Thoracic aorta (tissue), 2 donors: ENCODE results near the gene CBX5. TPM values are rescaled to one million over a fixed set of nuclear protein-coding genes. Genes with fewer than 3 reads are reported as not detected.

Experiments
- ATAC-seq: fragments of 150-250 bp; one replicate; pipeline ENCODE4 v1.8.0; 2017; ENCODE audit warnings: low read depth; ENCODE audit not compliant: insufficient number of reproducible peaks, low FRiP score
- DNase-seq: peaks from one replicate; pipeline ENCODE4 v3.0.0-alpha.2; 2020; ENCODE audit warnings: low spot score
- H3K27ac ChIP-seq, 2 donors: fragments of 200-600 bp; sonication (generic); 1 replicate in 1 of 2; 2 replicates in 1 of 2; pipeline ENCODE4 v1.5.1; 2016; ENCODE audit warnings: mild to moderate bottlenecking in 2 of 2, moderate library complexity in 2 of 2
- H3K27me3 ChIP-seq: fragments of 200-600 bp; sonication (generic); replicated peaks from 2 replicates; pipeline ENCODE4 v1.6.0; 2016; ENCODE audit warnings: mild to moderate bottlenecking; ENCODE audit not compliant: insufficient read depth
- H3K36me3 ChIP-seq: fragments of 200-600 bp; sonication (generic); one replicate; pipeline ENCODE4 v1.5.1; 2016
- H3K4me1 ChIP-seq, 2 donors: fragments of 200-600 bp; sonication (generic); 1 replicate in 1 of 2; 2 replicates in 1 of 2; pipeline versions ENCODE4 v1.5.1 to v1.6.0; 2016; ENCODE audit warnings: low read depth in 2 of 2, mild to moderate bottlenecking in 1 of 2; ENCODE audit not compliant: control insufficient read depth in 1 of 2
- H3K4me3 ChIP-seq: fragments of 200-600 bp; sonication (generic); 2 replicates; pipeline ENCODE4 v1.5.1; 2016; ENCODE audit warnings: mild to moderate bottlenecking
- H3K9me3 ChIP-seq: fragments of 200-600 bp; sonication (generic); 2 replicates; pipeline ENCODE4 v1.5.1; 2016
- CTCF ChIP-seq: fragments of 200-600 bp; sonication (generic); IDR thresholded peaks from one replicate; pipeline ENCODE4 v1.5.1; 2019; ENCODE audit warnings: antibody characterized with exemption
- total RNA-seq, 2 donors: library from RNA; depleted of rRNA; stranded (reverse); fragments of >200 nt; gene quantifications; one replicate each; pipeline versions ENCODE4 v1.1.0 to v1.2.3, GENCODE V29; 2016

Gene CBX5
- total RNA-seq, 2 donors from 2014 or later: 37.6 to 52.7 TPM

DNA sequence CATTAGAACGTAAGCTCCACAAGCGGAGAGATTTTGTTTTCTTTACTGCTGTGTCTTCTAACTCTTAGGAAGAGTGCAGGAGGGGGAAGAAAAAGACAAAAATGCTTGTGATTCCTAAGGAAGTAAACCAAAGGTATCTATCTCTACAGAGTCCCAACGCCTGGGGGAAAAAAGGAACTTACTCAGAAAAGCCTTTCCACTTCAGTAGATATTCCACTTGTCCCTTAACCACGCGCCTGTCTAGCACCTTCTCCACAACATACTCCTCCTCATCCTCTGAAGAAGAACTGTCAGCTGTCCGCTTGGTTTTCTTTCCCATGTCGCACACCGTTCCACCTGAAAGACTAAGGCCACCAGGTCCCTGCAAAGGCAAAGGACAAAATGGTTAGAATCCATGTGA is 22.6 kb downstream of the CBX5 start:
- Histone ChIP-seq H3K27ac (peak overlapping the region; percentile 69 to 83), H3K4me3 (no peak overlapping the region)
- ATAC-seq: no peak

GRCh38 chr12:54253240-54253639 is 26.7 kb downstream of the CBX5 start:
- no peak overlapping the region for H3K27ac ChIP-seq
- peaks cover 18% of the 10 kb centered on the region for H3K36me3 ChIP-seq
- no peak for TF ChIP-seq CTCF
- H3K4me3 ChIP-seq: no peak overlapping the region
- no peaks in the 10 kb centered on the region for H3K9me3 ChIP-seq
- ATAC-seq (no peak), DNase-seq (no peak)
- H3K27me3 ChIP-seq: no peaks in the 10 kb centered on the region
- H3K4me1 ChIP-seq: peaks cover 8 to 13% of the 10 kb centered on the region in 2 donors

More for the DNA sequence above, 22.6 kb downstream of the CBX5 start:
- no peak for TF ChIP-seq CTCF
- Histone ChIP-seq H3K4me1 (peaks cover 22 to 43% of the 10 kb centered on the region in 2 donors), H3K36me3 (peaks cover 6% of the 10 kb centered on the region), H3K27me3 (no peaks in the 10 kb centered on the region), H3K9me3 (no peaks in the 10 kb centered on the region)
- no peak for DNase-seq

- Histone ChIP-seq H3K27me3 (no peaks in the 10 kb centered on the region), H3K4me1 (no peaks in the 10 kb centered on the region), H3K27ac (no peak overlapping the region), H3K36me3 (peaks cover 18% of the 10 kb centered on the region), H3K4me3 (no peak overlapping the region), H3K9me3 (no peaks in the 10 kb centered on the region)
- ATAC-seq: no peak
- peak; percentile 51 for TF ChIP-seq CTCF
- DNase-seq: no peak
These were observed 28.1 kb downstream of the CBX5 start for GRCh38 chr12:54251667-54252284.

GRCh38 chr12:54249489-54249888 is 30.4 kb downstream of the CBX5 start:
- no peak for DNase-seq
- Histone ChIP-seq H3K4me1 (no peaks in the 10 kb centered on the region), H3K9me3 (no peaks in the 10 kb centered on the region), H3K36me3 (peaks cover 18% of the 10 kb centered on the region), H3K27me3 (no peaks in the 10 kb centered on the region), H3K4me3 (no peak overlapping the region), H3K27ac (no peak overlapping the region)
- TF ChIP-seq CTCF: no peak
- no peak for ATAC-seq

- Histone ChIP-seq H3K4me3 (no peak overlapping the region), H3K36me3 (peaks cover 40% of the 10 kb centered on the region), H3K9me3 (no peaks in the 10 kb centered on the region), H3K27me3 (no peaks in the 10 kb centered on the region), H3K27ac (no peak overlapping the region), H3K4me1 (no peaks in the 10 kb centered on the region)
- TF ChIP-seq CTCF: no peak
- ATAC-seq (no peak), DNase-seq (no peak)
These were observed 33.8 kb downstream of the CBX5 start for GRCh38 chr12:54246011-54246641.
